Activated T-cell treated with anti-CD3 and anti-CD28 coated beads, Interleukin-2, amount 50 U/mL, for 72 hours (primary cell): ENCODE data around the gene RMND5A. TPM values are rescaled to one million over a fixed set of nuclear protein-coding genes. Genes with fewer than 3 reads are reported as not detected.

ENCODE experiments used
- ATAC-seq, 2 donors: fragments of 150-1000 bp; cut with Tn5 transposase; replicated peaks in 1 of 2; 2 replicates each; pipeline ENCODE4 v1.10.0; 2021; ENCODE audit warnings: moderate library complexity in 2 of 2, mild to moderate bottlenecking in 1 of 2
- DNase-seq, 2 donors: peaks; one replicate each; pipeline ENCODE4 v3.0.0; 2021 to 2022; ENCODE audit warnings: mixed read lengths in 1 of 2
- H3K27ac Mint-ChIP-seq: one replicate; pipeline ENCODE4 v1.8.0; 2022; ENCODE audit warnings: mild to moderate bottlenecking, moderate library complexity, mixed read lengths
- H3K27me3 Mint-ChIP-seq: one replicate; pipeline ENCODE4 v1.8.0; 2022; ENCODE audit warnings: low read depth, mixed read lengths
- H3K36me3 Mint-ChIP-seq, 2 donors: one replicate each; pipeline ENCODE4 v1.8.0; 2022; ENCODE audit warnings: mixed read lengths in 2 of 2, mild to moderate bottlenecking in 1 of 2; ENCODE audit not compliant: insufficient read depth in 2 of 2
- H3K4me1 Mint-ChIP-seq: one replicate; pipeline ENCODE4 v1.8.0; 2022; ENCODE audit warnings: low read depth, mixed read lengths
- H3K4me3 Mint-ChIP-seq, 2 donors: one replicate each; pipeline ENCODE4 v1.8.0; 2022; ENCODE audit warnings: mild to moderate bottlenecking in 2 of 2, mixed read lengths in 2 of 2, moderate library complexity in 2 of 2
- H3K9me3 Mint-ChIP-seq, 2 donors: one replicate each; pipeline ENCODE4 v1.8.0; 2022; ENCODE audit warnings: mixed read lengths in 2 of 2
- total RNA-seq, 2 donors: library from RNA; stranded (reverse); gene quantifications; one replicate each; pipeline ENCODE4 v1.2.3, GENCODE V29; 2022

The RMND5A gene
- total RNA-seq, 2 donors from 2014 or later = 50.6 to 51.3 TPM

DNA sequence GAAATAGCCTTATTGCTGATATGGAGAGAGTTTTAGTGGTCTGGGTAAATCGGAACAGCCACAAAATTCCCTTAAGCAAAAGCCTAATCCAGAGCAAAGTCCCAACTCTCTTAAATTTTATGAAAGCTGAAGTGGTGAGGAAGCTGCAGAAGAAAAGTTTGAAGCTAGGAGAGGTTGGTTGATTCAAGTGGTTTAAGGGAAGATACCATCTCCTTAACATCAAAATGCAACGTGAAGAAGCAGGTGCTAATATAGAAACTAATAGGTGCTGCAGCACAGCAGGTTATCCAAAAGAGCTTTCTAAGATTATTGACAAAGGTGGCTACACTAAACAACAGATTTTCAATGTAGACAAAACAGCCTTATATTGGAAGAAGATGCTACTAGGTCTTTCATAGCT, 98.9 kb downstream of the RMND5A start:
- no peaks in the 10 kb centered on the region for H3K27me3 Mint-ChIP-seq
- DNase-seq = no peak
- peak overlapping the region in 1 of 2 donors; percentile 40 for H3K4me3 Mint-ChIP-seq
- H3K9me3 Mint-ChIP-seq = no peaks in the 10 kb centered on the region
- H3K4me1 Mint-ChIP-seq = peaks cover 63% of the 10 kb centered on the region
- H3K27ac Mint-ChIP-seq = no peak overlapping the region
- peaks cover 0 to 2% of the 10 kb centered on the region in 2 donors for H3K36me3 Mint-ChIP-seq
- no peak for ATAC-seq

GRCh38 chr2:86821306-86821705, 101.2 kb downstream of the RMND5A start:
- Mint-ChIP-seq H3K9me3 (no peaks in the 10 kb centered on the region), H3K27me3 (no peaks in the 10 kb centered on the region), H3K4me3 (peak overlapping the region; percentile 72 to 82), H3K27ac (no peak overlapping the region), H3K4me1 (peaks cover 72% of the 10 kb centered on the region), H3K36me3 (no peaks in the 10 kb centered on the region)
- DNase-seq (no peak), ATAC-seq (no peak)

DNA sequence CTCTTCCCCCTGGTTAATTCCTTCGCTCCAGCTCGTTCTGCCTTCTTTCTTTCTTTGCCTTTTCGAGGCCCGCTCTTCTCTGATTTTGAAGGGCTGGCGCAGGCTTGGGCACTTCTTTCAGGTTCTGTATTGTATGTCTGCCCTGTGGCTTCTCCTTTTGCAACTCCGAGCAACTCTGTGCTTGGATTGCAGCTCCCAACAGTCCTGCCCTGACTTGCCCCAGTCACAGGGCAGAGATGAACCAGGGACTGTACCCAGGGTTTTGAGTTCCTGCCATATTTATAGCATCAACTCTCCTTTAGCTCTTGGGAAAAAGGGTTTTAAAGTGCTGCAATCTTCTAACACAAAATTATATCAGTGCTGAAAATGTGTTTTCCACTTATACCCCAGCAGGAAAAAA, 101.8 kb downstream of the RMND5A start:
- ATAC-seq (no peak), DNase-seq (no peak)
- Mint-ChIP-seq H3K27ac (peak overlapping the region; percentile 78), H3K9me3 (no peaks in the 10 kb centered on the region), H3K36me3 (no peaks in the 10 kb centered on the region), H3K4me3 (peak overlapping the region; percentile 72 to 82), H3K27me3 (no peaks in the 10 kb centered on the region), H3K4me1 (peaks cover 77% of the 10 kb centered on the region)

DNA sequence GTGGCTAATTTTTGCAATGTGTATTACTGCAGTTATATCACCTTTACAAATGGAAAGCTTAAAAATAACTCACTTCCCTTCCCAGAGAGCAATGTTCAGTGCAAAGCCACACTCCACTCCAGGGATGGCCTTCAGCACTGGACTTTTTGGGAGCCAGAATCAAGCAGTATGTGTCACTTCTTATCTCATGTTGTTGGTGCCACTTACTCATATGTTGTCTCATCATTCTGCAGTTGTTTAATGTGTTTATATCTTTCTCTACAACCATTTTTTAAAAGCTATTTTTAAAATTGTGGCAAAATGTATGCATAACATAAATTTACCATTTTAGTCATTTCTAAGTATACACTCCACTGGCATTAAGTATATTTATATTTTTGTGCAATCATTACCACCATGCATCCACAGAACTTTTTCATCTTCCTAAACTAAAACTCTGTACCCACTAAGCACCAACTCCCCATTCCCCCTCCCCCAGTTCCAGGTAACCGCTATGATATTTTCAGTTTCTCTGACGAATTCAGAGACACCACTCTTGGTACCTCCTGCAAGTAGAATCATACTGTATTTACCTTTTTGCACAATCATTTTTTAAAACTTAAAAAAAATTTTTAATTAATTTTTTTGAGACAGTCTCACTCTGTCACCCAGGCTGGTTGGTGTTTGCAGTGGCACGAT, 102.7 kb downstream of the RMND5A start:
- ATAC-seq (no peak), DNase-seq (no peak)
- peak overlapping the region; percentile 18 to 36 for H3K4me3 Mint-ChIP-seq
- H3K27ac Mint-ChIP-seq = peak overlapping the region; percentile 47
- no peaks in the 10 kb centered on the region for H3K27me3 Mint-ChIP-seq
- H3K4me1 Mint-ChIP-seq = peaks cover 82% of the 10 kb centered on the region
- no peaks in the 10 kb centered on the region for H3K36me3 Mint-ChIP-seq
- no peaks in the 10 kb centered on the region for H3K9me3 Mint-ChIP-seq

- Mint-ChIP-seq H3K27me3 (no peaks in the 10 kb centered on the region), H3K27ac (no peak overlapping the region), H3K9me3 (no peaks in the 10 kb centered on the region), H3K4me3 (peak overlapping the region; percentile 75 to 80), H3K36me3 (no peaks in the 10 kb centered on the region), H3K4me1 (peaks cover 71% of the 10 kb centered on the region)
- DNase-seq = peak in 1 of 2 donors; percentile 36
- ATAC-seq = peak; percentile 0 to 2
Observed at GRCh38 chr2:86825036-86825692, 105.1 kb downstream of the RMND5A start.

- no peaks in the 10 kb centered on the region for H3K36me3 Mint-ChIP-seq
- DNase-seq (peak; percentile 75 to 81), ATAC-seq (peak; percentile 91 to 92)
- no peaks in the 10 kb centered on the region for H3K9me3 Mint-ChIP-seq
- peak overlapping the region; percentile 64 to 80 for H3K4me3 Mint-ChIP-seq
- peaks cover 64% of the 10 kb centered on the region for H3K4me1 Mint-ChIP-seq
- H3K27ac Mint-ChIP-seq = peak overlapping the region; percentile 8
- H3K27me3 Mint-ChIP-seq = no peaks in the 10 kb centered on the region
Observed at GRCh38 chr2:86825693-86826381, 105.7 kb downstream of the RMND5A start.

DNA sequence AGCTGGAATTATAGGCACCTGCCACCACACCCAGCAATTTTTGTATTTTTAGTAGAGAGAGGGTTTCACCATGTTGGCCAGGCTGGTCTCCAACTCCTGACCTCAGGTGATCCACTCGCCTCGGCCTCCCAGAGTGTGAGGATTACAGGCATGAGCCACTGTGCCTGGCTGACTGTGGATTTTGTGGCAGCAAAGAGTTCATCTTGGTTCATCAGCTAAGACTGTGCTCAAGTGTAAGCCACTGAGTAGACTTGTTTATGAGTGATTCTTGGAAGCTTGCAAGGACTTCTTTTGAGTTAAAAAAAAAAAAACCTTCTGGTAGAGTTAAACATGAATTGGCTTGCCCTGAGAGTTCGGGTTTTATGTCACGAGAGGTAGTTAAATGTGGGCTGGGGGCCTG, 106.9 kb downstream of the RMND5A start:
- peaks cover 4% of the 10 kb centered on the region for H3K27me3 Mint-ChIP-seq
- H3K9me3 Mint-ChIP-seq = no peaks in the 10 kb centered on the region
- ATAC-seq = peak in 1 of 2 donors; percentile 9
- H3K4me1 Mint-ChIP-seq = peaks cover 59% of the 10 kb centered on the region
- DNase-seq = no peak
- H3K36me3 Mint-ChIP-seq = no peaks in the 10 kb centered on the region
- peak overlapping the region; percentile 76 for H3K27ac Mint-ChIP-seq
- H3K4me3 Mint-ChIP-seq = peak overlapping the region; percentile 64 to 80

Other genes with a start within 250 kb of the RMND5A start
- gene CHMP3, start 156.8 kb upstream of the RMND5A start, total RNA-seq = 10 to 100 TPM; 59.6 to 60.2 TPM
- gene RNF103, start 96.4 kb upstream of the RMND5A start, total RNA-seq = 10 to 100 TPM; 17.4 to 24.8 TPM
- 100 to 1,000 TPM; 180 to 222 TPM for gene CD8A, start 70.6 kb downstream of the RMND5A start, total RNA-seq
- gene CD8B, start 141.6 kb downstream of the RMND5A start, total RNA-seq = 10 to 100 TPM; 71.2 to 79.3 TPM
- 1 to 10 TPM; 1.9 to 3.0 TPM for gene RGPD1, start 221.8 kb downstream of the RMND5A start, total RNA-seq